Neutrophil (primary cell): ENCODE measurements around the gene BEX2.
"Not testable (repeated sequence)": the region's sequence is repeated elsewhere in the genome, so short reads cannot be mapped to it uniquely, and the experiment has no call there.

Source experiments
- H3K27ac ChIP-seq: fragments of 200-600 bp; sonication (generic); 2 replicates; pipeline ENCODE4 v1.5.1; 2016; ENCODE audit warnings: mild to moderate bottlenecking, moderate library complexity
- H3K27me3 ChIP-seq: fragments of 200-600 bp; sonication (generic); 2 replicates; pipeline ENCODE4 v1.6.0; 2016; ENCODE audit warnings: mild to moderate bottlenecking
- H3K36me3 ChIP-seq: fragments of 200-600 bp; sonication (generic); 2 replicates; pipeline ENCODE4 v1.5.1; 2017
- H3K4me1 ChIP-seq, 2 experiments: fragments of 200-600 bp in 1 of 2; sonication (generic) in 1 of 2; 1 replicate in 1 of 2; 2 replicates in 1 of 2; pipeline versions ENCODE4 v1.5.1 to v1.6.1; 2013 to 2016; ENCODE audit warnings: low read depth in 1 of 2, low read length in 1 of 2, mild to moderate bottlenecking in 1 of 2, moderate library complexity in 1 of 2; ENCODE audit not compliant: control insufficient read depth in 1 of 2, insufficient read depth in 1 of 2
- H3K4me3 ChIP-seq, 2 experiments: fragments of 200-600 bp in 1 of 2; sonication (generic) in 1 of 2; 1 replicate in 1 of 2; 2 replicates in 1 of 2; pipeline ENCODE4 v1.5.1; 2013 to 2016; ENCODE audit warnings: low read depth in 1 of 2, low read length in 1 of 2, mild to moderate bottlenecking in 1 of 2, moderate library complexity in 1 of 2
- H3K9me3 ChIP-seq: fragments of 200-600 bp; sonication (generic); 2 replicates; pipeline ENCODE4 v1.5.1; 2016
- TF ChIP-seq, protein P1 (sequence below): fragments of 200-600 bp; sonication (generic); IDR thresholded peaks from 2 replicates; pipeline ENCODE4 v1.5.1; 2016; ENCODE audit warnings: antibody characterized with exemption

BEX2 gene

DNA sequence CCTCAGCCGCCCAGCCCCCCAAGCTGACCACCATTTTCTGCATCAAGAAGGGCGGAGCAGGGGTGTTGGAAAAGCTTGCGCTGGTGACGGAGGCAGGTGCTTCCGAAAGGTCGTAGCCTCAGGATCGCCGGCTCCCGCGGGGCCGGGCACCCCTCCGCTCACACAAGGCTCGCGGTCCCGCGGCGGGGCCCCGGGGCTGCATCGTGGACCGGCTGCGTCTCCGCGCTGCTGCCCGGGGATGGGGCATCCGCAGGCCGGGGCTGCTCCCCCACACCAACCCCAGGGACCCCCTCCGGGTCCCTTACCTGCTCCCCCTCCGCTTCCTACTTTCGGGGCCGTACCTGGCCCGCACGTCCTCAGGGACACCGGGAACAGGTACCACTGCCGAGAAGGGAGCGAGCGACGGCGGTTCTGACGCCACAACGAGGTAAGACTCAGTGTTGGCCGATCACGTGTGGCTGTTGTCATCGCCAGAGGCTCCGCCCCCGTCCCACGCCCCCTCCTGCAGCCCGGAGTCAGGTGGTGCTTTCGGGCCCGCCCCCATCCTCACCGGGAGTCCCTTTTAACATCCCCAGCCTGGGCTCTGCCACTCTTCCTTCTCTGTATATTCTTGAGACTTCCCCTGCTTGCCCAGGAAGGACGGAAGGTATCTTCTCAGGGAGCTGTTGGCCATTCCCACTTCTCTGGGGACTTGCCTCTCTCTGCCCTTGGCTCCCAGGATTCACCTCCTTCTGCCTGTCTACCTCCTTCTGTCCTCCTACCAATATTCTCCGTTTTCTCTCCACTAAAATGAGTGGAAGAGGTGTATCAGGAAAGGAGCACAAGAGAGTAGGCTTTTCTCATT is at the start of gene BEX2:
Gene BEX2 (minus strand): TSS at position 436 of the 844 bp plus-strand sequence. CDS start 1,014 bp downstream, outside the sequence.
- Histone ChIP-seq H3K9me3 (no peaks in the 10 kb centered on the region), H3K27me3 (peaks cover 43% of the 10 kb centered on the region), H3K4me3 (peak within 1 kb of the TSS in 1 of 2 experiments; percentile 40), H3K27ac (no peak within 1 kb of the TSS), H3K36me3 (no peaks in the 10 kb centered on the region), H3K4me1 (peaks cover 0 to 4% of the 10 kb centered on the region in 2 experiments)
- TF ChIP-seq, protein P1, sequence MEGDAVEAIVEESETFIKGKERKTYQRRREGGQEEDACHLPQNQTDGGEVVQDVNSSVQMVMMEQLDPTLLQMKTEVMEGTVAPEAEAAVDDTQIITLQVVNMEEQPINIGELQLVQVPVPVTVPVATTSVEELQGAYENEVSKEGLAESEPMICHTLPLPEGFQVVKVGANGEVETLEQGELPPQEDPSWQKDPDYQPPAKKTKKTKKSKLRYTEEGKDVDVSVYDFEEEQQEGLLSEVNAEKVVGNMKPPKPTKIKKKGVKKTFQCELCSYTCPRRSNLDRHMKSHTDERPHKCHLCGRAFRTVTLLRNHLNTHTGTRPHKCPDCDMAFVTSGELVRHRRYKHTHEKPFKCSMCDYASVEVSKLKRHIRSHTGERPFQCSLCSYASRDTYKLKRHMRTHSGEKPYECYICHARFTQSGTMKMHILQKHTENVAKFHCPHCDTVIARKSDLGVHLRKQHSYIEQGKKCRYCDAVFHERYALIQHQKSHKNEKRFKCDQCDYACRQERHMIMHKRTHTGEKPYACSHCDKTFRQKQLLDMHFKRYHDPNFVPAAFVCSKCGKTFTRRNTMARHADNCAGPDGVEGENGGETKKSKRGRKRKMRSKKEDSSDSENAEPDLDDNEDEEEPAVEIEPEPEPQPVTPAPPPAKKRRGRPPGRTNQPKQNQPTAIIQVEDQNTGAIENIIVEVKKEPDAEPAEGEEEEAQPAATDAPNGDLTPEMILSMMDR: no peak

DNA sequence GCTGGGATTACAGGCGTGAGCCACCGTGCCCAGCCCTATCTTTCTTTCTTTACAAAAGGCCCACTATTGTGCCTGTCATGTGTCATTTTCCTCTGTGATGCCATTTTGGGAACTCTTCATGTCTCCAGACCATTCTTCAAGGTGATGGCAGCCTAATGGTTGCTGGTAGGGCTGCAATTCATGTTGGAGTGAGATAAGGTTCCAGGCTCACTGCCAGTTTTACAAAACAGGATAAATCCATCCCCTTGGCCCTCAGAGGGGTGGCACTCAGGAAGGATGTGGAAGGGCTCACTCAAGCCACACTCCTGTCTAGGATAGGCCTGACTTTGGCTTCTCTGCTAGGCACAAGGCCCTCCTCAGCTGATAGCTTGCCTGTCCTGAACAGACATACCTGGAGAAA is 49.3 kb upstream of the BEX2 start:
- peaks cover 0 to 5% of the 10 kb centered on the region in 2 experiments for H3K4me1 ChIP-seq
- no peaks in the 10 kb centered on the region for H3K27me3 ChIP-seq
- no peak overlapping the region for H3K27ac ChIP-seq
- no peak overlapping the region for H3K4me3 ChIP-seq
- H3K36me3 ChIP-seq: no peaks in the 10 kb centered on the region
- TF ChIP-seq, protein P1: no peak
- H3K9me3 ChIP-seq: no peaks in the 10 kb centered on the region

DNA sequence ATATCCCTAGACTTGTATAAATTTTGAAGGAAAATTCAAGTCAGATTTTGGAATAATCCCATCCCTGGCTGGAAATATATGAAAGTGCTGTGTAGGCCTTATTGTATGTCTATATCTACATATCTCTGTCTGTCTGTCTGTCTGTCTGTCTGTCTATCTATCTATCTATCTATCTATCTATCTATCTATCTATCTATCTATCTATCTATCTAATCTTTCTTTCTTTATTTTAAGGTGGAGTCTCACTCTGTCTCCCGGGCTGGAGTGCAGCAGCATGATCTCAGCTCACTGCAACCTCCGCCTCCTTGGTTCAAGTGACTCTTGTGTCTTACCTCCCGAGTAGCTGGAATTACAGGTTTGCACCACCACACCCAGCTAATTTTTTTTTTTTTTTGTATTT is 48.8 kb upstream of the BEX2 start:
- not testable (repeated sequence) for H3K27me3 ChIP-seq, H3K4me3 ChIP-seq, H3K36me3 ChIP-seq, H3K9me3 ChIP-seq, H3K4me1 ChIP-seq, H3K27ac ChIP-seq

GRCh38 chrX:103357871-103358270 is 47.1 kb upstream of the BEX2 start:
- Histone ChIP-seq H3K27me3 (no peaks in the 10 kb centered on the region), H3K9me3 (no peaks in the 10 kb centered on the region), H3K4me3 (no peak overlapping the region), H3K27ac (no peak overlapping the region), H3K4me1 (peaks cover 0 to 5% of the 10 kb centered on the region in 2 experiments), H3K36me3 (no peaks in the 10 kb centered on the region)
- TF ChIP-seq, protein P1: no peak

- peak overlapping the region in 1 of 2 experiments; percentile 35 for H3K4me3 ChIP-seq
Observed at GRCh38 chrX:103356858-103357257, 46.1 kb upstream of the BEX2 start.

More at GRCh38 chrX:103356858-103357257, 46.1 kb upstream of the BEX2 start:
- Histone ChIP-seq H3K27me3 (no peaks in the 10 kb centered on the region), H3K36me3 (no peaks in the 10 kb centered on the region), H3K9me3 (no peaks in the 10 kb centered on the region), H3K4me1 (peaks cover 0 to 5% of the 10 kb centered on the region in 2 experiments), H3K27ac (no peak overlapping the region)
- TF ChIP-seq, protein P1: no peak
